GM19240 (cell line): Measurements from ENCODE around the gene RBM4.

ENCODE experiments used
- DNase-seq: peaks from one replicate; pipeline ENCODE4 v3.0.0; 2011; ENCODE audit warnings: low spot score; ENCODE audit not compliant: insufficient read length

The RBM4 gene

DNA sequence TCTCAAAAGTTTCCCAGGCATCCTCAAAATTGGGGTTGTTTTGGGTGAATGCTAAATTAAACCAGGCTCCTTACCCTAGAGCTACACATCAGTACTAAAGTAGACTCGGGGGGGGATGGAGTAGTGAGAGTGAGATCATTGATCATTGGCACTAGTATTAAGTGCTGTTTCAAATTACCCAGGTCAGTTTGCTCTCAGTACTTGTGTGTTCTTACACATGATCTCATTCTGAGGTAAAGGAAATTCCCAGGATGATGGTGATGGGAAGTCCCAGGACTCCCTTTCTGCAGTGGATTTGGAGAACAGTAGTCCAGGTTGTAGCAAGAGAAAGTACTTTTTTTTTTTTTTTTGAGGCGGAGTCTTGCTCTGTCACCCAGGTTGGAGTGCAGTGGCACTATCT lies 12.5 kb downstream of the RBM4 start:
- no peak for DNase-seq

GRCh38 chr11:66652651-66653050 lies 14.1 kb downstream of the RBM4 start:
- DNase-seq = no peak

DNA sequence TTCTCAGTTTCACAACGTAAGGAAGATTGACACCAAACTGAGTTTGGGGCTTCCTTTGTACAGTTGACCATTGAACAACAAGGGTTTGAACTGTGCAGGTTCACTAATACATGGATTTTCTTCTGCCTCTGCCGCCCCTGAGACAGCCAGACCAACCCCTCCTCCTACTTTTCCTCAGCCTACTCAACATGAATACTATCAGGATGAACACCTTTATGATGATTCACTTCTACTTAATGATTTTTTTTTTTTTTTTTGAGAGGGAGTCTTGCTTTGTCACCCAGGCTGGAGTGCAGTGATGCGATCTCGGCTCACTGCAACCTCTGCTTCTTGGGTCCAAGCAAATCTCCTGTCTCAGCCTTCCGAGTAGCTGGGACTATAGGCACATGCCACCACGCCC lies 14.6 kb downstream of the RBM4 start:
- DNase-seq = no peak

DNA sequence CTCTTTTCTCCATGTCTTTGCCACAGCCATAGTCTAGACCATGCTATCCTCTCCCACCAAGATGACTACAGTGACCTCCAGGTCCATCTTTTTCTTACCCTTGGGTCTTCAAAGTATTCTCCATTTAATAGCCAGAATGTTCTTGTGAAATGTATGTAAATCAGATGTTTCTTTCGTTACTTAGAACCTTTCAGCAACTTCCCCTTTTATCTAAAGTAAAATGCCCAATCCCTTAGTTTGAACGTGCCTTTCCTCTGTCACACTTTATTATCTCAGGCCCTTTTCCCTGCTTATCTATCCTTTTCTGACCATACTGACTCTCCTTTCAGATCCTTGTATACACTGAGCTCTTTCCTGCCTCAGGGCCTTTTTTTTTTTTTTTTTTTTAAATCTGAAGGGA lies 21.3 kb downstream of the RBM4 start:
- DNase-seq = no peak

DNA sequence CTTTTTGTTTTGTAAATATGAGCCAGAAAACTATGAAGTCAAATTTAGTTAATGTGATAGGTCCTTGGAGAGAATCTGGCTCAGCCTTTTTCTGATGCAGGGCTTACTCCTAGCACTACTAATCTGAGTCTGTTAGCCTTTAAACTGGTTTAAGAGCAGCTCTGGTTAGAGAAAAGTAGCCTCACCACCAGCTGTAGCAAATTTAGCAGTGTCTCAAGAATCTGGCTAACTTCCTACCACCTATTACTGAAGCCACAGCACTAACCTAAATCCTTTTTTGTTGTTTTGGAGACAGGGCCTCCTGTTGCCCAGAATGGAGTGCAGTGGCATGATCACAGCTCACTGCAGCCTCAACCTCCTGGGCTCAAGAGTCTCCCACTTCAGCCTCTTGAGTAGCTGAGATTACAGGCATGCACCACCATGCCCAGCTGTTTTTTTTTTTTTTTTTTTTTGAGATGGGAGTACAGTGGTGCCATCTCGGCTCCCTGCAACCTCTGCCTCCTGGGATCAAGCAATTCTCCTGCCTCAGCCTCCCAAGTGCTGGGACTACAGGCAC lies 25.3 kb downstream of the RBM4 start:
- DNase-seq = no peak

DNA sequence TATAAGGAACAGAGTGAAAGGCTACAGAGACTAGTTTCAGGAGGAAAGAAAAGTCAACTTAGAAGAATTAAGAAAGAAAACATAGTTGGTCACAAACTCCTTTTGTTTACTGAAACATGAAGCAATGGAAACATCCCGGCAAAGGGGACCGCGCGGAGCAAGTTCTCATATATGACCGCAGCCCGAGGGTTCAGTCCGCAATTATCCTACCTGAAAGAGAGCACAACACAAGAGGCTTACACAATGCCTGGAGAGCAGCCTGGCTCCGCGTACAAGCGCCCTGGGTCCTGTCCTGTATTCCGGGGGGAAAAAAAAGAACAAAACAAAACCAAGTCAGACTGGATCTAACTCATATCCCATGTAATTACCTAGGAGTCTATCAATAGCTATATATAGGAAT lies 26.9 kb downstream of the RBM4 start:
- no peak for DNase-seq

DNA sequence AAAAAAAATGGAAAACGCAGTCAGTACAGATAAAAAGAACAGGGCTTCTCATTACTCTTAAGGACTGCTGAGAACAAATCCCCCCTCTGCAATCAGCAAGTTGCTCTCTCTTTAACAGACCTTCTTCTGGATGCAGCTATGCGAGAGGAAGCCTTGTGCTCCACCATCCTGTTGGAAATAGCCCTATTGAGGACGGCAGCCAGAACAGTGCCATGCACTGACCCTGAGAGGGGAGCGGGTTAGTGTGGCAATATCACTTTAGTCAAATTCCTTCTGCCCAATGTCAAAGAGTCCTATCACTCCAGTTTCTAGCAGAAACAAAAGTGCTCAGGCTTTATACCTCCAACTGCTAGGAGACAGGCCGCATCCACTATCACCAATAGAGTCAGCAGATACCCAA lies 32.3 kb downstream of the RBM4 start:
- no peak for DNase-seq

- DNase-seq = no peak
These were observed 36.6 kb downstream of the RBM4 start for GRCh38 chr11:66674964-66675602.

- DNase-seq = no peak
These were observed 37.9 kb downstream of the RBM4 start for GRCh38 chr11:66676282-66676919.

GRCh38 chr11:66676931-66677598 lies 38.6 kb downstream of the RBM4 start:
- no peak for DNase-seq

DNA sequence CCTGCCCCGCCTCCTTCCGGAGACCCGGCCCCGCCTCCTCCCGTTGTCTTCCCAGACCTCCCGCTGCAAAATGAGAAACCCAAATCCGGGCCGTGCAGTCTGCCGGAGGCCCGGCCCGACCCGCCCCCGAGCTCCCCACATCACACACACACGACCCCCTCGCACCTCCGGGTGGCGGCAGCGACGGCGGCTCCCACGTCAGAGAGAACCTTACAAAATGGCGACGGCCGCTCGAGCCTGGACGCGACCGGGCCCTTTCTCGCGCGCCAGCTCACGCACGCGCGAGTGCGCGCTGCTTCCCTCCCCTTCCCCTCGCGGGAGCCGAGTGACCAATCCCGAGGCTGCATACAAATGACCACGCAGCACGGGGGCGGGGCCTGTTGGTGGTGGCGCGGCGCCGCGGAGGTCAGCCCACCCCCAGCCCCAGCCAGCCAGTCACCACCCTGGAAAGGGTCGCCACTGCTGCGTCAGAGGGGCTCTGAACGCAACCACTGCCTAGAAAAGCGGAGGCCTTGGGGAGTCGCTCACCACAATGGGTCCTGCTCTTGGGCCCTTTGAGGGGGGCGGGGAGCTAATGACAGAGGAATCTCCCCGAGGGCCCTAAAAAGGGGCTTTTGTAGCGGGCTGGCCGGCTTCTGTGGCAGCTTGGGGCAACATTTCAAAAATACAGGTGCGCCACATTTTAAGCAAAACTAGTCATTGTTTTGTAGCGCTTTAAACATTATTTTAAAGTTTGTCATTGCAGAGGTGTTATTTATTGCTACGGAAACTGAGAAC lies 39.3 kb downstream of the RBM4 start, which contains the start of gene RBM4B:
Gene RBM4B, minus strand, starts transcription at position 289 of the 777 bp plus-strand sequence. CDS start 808 bp downstream, outside the sequence.
- DNase-seq = peak; percentile 88

- no peak for DNase-seq
These were observed 42.6 kb downstream of the RBM4 start for GRCh38 chr11:66680966-66681645.

DNA sequence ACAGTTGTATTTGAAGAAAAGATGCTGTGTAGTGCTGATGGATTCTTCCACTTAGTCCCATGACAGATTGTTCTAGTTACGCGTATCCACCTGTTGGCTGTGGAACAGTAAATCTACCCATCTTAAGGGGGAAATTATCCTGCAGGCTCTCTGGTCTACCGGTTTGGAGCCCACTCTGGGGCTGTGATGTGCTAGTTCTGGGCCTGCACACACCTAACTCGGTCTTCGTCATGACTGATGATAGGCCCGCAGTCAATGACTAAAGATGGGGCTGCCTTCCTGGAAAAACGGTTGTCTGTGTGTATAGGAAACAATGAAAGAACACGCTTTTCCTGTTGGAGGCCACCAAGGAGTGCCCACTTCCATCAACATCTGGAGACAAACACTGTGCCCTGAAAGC lies 45.4 kb downstream of the RBM4 start:
- no peak for DNase-seq

DNA sequence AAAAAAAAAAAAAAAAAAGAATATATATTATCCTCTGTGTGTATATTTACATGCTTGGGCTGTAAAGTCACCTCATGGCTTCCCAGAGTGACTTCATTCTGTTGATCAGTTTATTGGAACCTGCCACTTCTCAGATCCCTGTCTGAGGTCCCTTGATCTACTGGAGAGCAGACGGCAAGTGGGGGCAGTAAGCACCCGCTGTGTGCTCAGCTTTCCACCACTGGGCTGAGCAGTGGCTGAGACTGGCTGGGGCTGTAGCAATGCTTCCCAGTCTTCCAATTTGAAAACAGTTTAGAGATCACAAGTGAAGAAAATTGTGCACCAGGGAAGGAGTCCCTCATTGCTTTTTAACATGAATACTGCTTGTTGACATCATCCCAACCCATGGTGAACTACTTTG lies 46.1 kb downstream of the RBM4 start:
- DNase-seq = no peak

DNA sequence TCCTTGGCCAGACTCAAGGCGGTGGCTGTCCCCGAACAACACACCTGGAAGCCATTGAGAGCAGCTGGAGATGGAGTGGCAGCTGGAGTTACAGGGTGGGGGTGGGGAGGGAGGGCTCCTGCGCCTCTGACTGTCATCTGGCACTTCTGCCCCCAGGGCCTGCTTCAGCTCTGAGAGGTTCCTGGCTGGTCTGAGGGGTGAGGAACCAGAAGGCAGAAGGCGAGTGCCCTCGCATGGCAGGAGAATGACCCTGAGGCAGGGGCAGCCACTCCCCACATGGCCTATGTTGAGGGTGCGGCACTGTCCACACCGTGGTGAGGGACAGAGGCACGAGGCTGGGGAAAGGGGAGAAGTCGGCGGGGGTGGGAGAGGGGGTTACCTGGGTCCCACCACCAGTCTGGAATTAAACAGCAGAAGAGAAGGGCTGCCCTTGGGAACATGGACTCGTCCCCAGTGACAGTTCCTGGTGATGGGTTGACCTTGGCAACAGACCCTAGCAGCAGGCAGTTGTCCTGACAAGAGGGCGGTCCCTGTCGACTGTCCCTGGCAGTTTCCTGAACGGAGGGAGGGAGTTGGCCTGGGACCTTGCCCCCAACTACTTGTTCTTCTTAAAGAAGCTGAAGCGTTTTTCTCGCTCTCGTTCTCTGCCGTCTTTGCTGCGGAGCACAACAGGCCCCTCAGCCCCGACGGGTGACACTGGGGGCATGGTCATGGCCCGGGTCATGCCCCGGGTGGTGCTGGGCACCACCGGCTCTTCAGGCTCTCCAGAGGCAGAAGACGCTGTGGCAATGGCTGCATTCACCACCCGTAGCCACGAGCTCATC lies 47.0 kb downstream of the RBM4 start:
- DNase-seq = no peak

DNA sequence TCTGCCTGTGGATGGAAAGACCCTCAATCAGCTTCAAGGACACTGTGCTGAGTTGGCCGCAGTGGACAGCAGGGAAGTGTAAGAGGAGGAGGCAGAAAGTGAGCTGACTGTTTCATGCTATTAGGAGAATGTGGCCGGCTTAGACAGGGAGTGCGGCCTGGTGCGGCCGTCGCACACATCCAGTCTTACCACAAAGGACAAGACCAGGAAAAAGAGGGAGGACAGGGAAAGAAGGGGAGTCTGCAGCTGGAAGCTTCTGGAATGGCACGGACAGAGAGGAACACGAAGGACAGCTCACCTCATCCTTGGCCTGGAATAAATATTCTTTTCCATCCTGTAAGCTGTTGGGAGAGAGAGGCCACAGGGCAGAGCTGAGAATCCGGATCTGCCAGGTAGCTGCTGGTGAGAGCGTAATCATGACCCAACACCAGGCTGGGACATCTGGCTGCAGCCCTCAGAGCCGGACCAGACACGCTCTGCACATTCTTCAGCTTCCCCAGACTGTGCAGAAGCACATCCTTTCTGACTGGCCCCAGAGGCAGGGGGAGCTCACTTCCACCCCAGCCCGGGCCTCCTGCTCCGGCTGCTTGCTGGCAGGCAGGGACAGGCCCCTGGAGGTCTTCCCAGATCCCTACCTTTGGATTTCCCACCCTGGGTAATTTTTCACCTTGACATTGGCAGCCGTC lies 47.7 kb downstream of the RBM4 start:
- DNase-seq = no peak

- no peak for DNase-seq
These were observed 48.6 kb downstream of the RBM4 start for GRCh38 chr11:66686801-66687750.

- no peak for DNase-seq
These were observed 49.4 kb downstream of the RBM4 start for GRCh38 chr11:66687831-66688281.
